ENCODE data around the gene LURAP1L. TPM values are rescaled to one million over a fixed set of nuclear protein-coding genes. Genes with fewer than 3 reads are reported as not detected.

Gene LURAP1L
- total and polyA plus RNA-seq, 8 donors = 6.5 to 21.1 (median 12.2) TPM

- Histone ChIP-seq H3K27ac (no peak overlapping the region), H3K4me1 (peaks cover 0 to 29% (median 17%) of the 10 kb centered on the region in 3 donors), H3K36me3 (no peaks in the 10 kb centered on the region), H3K4me3 (no peak overlapping the region), H3K9me3 (no peaks in the 10 kb centered on the region), H3K27me3 (no peaks in the 10 kb centered on the region)
- peak; percentile 26 for FAIRE-seq
- 73 to 76% methylated on average over 1 of the region's 1 CpG for WGBS, 2 donors
- no peak for DNase-seq
- TF ChIP-seq CTCF (IDR thresholded peaks at IDR 0.05) = no peak
- ATAC-seq = no peak
- intact Hi-C loops (cut with DNase I) = no loop called here
These were observed 21.8 kb downstream of the LURAP1L start for GRCh38 chr9:12796601-12797000.

GRCh38 chr9:12797037-12797436, 22.2 kb downstream of the LURAP1L start:
- no peak for TF ChIP-seq CTCF (IDR thresholded peaks at IDR 0.05)
- no peak overlapping the region for H3K27ac ChIP-seq
- H3K4me3 ChIP-seq = no peak overlapping the region
- intact Hi-C loops (cut with DNase I) = no loop called here
- WGBS, 2 donors = 89 to 93% methylated on average over 1 of the region's 1 CpG
- H3K4me1 ChIP-seq = peaks cover 0 to 29% (median 17%) of the 10 kb centered on the region in 3 donors
- H3K9me3 ChIP-seq = no peaks in the 10 kb centered on the region
- FAIRE-seq (no peak), DNase-seq (no peak), ATAC-seq (no peak)
- H3K36me3 ChIP-seq = no peaks in the 10 kb centered on the region
- no peaks in the 10 kb centered on the region for H3K27me3 ChIP-seq

GRCh38 chr9:12798066-12798770, 23.4 kb downstream of the LURAP1L start:
- Histone ChIP-seq H3K9me3 (no peaks in the 10 kb centered on the region), H3K4me3 (no peak overlapping the region), H3K4me1 (peaks cover 0 to 27% (median 13%) of the 10 kb centered on the region in 3 donors), H3K27ac (no peak overlapping the region), H3K27me3 (no peaks in the 10 kb centered on the region), H3K36me3 (no peaks in the 10 kb centered on the region)
- FAIRE-seq (no peak), ATAC-seq (no peak), DNase-seq (no peak)
- intact Hi-C loops (cut with DNase I) = no loop called here
- TF ChIP-seq CTCF (IDR thresholded peaks at IDR 0.05) = no peak
- 74 to 88% methylated on average over 1 of the region's 1 CpG for WGBS, 2 donors

- DNase-seq (no peak), ATAC-seq (no peak), FAIRE-seq (no peak)
- TF ChIP-seq CTCF (IDR thresholded peaks at IDR 0.05) = no peak
- WGBS, 2 donors = 91 to 94% methylated on average over 2 of the region's 2 CpGs
- Histone ChIP-seq H3K27ac (no peak overlapping the region), H3K27me3 (no peaks in the 10 kb centered on the region), H3K4me1 (peaks cover 0 to 2% (median 0%) of the 10 kb centered on the region in 3 donors), H3K4me3 (no peak overlapping the region), H3K9me3 (no peaks in the 10 kb centered on the region), H3K36me3 (no peaks in the 10 kb centered on the region)
- intact Hi-C loops (cut with DNase I) = no loop called here
These were observed 26.4 kb downstream of the LURAP1L start for GRCh38 chr9:12801187-12801586.

- FAIRE-seq = no peak
- Histone ChIP-seq H3K27me3 (no peaks in the 10 kb centered on the region), H3K27ac (no peak overlapping the region), H3K4me1 (no peaks in the 10 kb centered on the region), H3K9me3 (no peaks in the 10 kb centered on the region), H3K36me3 (no peaks in the 10 kb centered on the region), H3K4me3 (no peak overlapping the region)
- no peak for ATAC-seq
- no peak for TF ChIP-seq CTCF (IDR thresholded peaks at IDR 0.05)
- intact Hi-C loops (cut with DNase I) = no loop called here
- no peak for DNase-seq
These were observed 26.8 kb downstream of the LURAP1L start for GRCh38 chr9:12801663-12802062.

All from pancreas (tissue), 10 donors.